Activated T-cell treated with anti-CD3 and anti-CD28 coated beads, Interleukin-2, amount 50 U/mL, for 24 hours (primary cell): ENCODE data around the gene GABRA4.

Experiments
- DNase-seq: peaks from one replicate; pipeline ENCODE4 v3.0.0-alpha.2; 2020
- H3K27ac Mint-ChIP-seq: 2 replicates; pipeline ENCODE4 v1.8.0; 2020; ENCODE audit warnings: mild to moderate bottlenecking, mixed read lengths
- H3K27me3 Mint-ChIP-seq: 2 replicates; pipeline ENCODE4 v1.8.0; 2020; ENCODE audit warnings: mixed read lengths
- H3K36me3 Mint-ChIP-seq: 2 replicates; pipeline ENCODE4 v1.8.0; 2020; ENCODE audit warnings: low read depth, mixed read lengths
- H3K4me1 Mint-ChIP-seq: 2 replicates; pipeline ENCODE4 v1.8.0; 2020; ENCODE audit warnings: low read depth, mixed read lengths
- H3K4me3 Mint-ChIP-seq: 2 replicates; pipeline ENCODE4 v1.8.0; 2020; ENCODE audit warnings: mild to moderate bottlenecking, moderate library complexity, mixed read lengths
- H3K9me3 Mint-ChIP-seq: 2 replicates; pipeline ENCODE4 v1.8.0; 2020; ENCODE audit warnings: mixed read lengths

Gene GABRA4

GRCh38 chr4:46931981-46932380, 61.4 kb downstream of the GABRA4 start:
- Mint-ChIP-seq H3K27me3 (peaks cover 10% of the 10 kb centered on the region), H3K36me3 (no peaks in the 10 kb centered on the region), H3K27ac (no peak overlapping the region), H3K9me3 (no peaks in the 10 kb centered on the region), H3K4me3 (no peak overlapping the region), H3K4me1 (no peaks in the 10 kb centered on the region)
- no peak for DNase-seq

- Mint-ChIP-seq H3K4me3 (no peak overlapping the region), H3K9me3 (no peaks in the 10 kb centered on the region), H3K36me3 (no peaks in the 10 kb centered on the region), H3K27me3 (peaks cover 10% of the 10 kb centered on the region), H3K27ac (no peak overlapping the region), H3K4me1 (no peaks in the 10 kb centered on the region)
- no peak for DNase-seq
Measured at GRCh38 chr4:46930891-46931290, 62.5 kb downstream of the GABRA4 start.

DNA sequence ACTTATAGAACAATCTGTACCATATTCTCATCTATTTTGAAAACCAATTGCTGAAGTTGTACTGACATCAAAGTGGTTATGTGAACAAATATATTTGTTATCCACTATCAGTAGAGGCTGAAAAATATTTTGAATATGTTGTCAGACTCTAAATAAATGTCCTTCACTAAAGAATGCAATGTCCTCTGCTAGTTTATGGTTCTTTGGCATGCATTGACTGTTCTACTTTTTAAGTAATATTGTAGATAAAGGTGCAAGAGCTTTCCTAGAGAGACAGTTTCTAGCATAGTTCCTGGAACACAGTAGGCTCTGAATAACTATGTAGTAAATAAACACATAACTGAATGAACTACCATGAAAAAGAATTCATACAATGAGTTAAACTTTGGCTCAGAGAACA, 66.2 kb downstream of the GABRA4 start:
- no peaks in the 10 kb centered on the region for H3K36me3 Mint-ChIP-seq
- H3K27ac Mint-ChIP-seq = no peak overlapping the region
- H3K9me3 Mint-ChIP-seq = no peaks in the 10 kb centered on the region

GRCh38 chr4:46924789-46925529, 68.4 kb downstream of the GABRA4 start:
- Mint-ChIP-seq H3K36me3 (no peaks in the 10 kb centered on the region), H3K9me3 (no peaks in the 10 kb centered on the region), H3K4me3 (no peak overlapping the region), H3K27ac (no peak overlapping the region), H3K27me3 (peaks cover 10% of the 10 kb centered on the region), H3K4me1 (no peaks in the 10 kb centered on the region)
- no peak for DNase-seq

More for the DNA sequence above, 66.2 kb downstream of the GABRA4 start:
- Mint-ChIP-seq H3K4me3 (no peak overlapping the region), H3K27me3 (peaks cover 10% of the 10 kb centered on the region), H3K4me1 (no peaks in the 10 kb centered on the region)
- DNase-seq = no peak

GRCh38 chr4:46922205-46922604, 71.2 kb downstream of the GABRA4 start:
- Mint-ChIP-seq H3K4me3 (no peak overlapping the region), H3K9me3 (no peaks in the 10 kb centered on the region), H3K4me1 (no peaks in the 10 kb centered on the region), H3K27ac (no peak overlapping the region), H3K27me3 (no peaks in the 10 kb centered on the region), H3K36me3 (no peaks in the 10 kb centered on the region)
- DNase-seq = no peak

GRCh38 chr4:46909078-46909477, 84.3 kb downstream of the GABRA4 start, which contains the start of gene COX7B2:
COX7B2 (minus strand) TSS chr4:46909245; CDS start chr4:46735192, 174,053 bp downstream.
- Mint-ChIP-seq H3K4me3 (no peak within 1 kb of the TSS), H3K9me3 (no peaks in the 10 kb centered on the region), H3K27ac (no peak within 1 kb of the TSS), H3K27me3 (no peaks in the 10 kb centered on the region), H3K36me3 (no peaks in the 10 kb centered on the region), H3K4me1 (no peaks in the 10 kb centered on the region)
- DNase-seq = no peak

GRCh38 chr4:46908148-46908547, 85.2 kb downstream of the GABRA4 start:
- H3K27ac Mint-ChIP-seq = no peak overlapping the region
- no peaks in the 10 kb centered on the region for H3K4me1 Mint-ChIP-seq
- no peak overlapping the region for H3K4me3 Mint-ChIP-seq
- DNase-seq = no peak
- no peaks in the 10 kb centered on the region for H3K27me3 Mint-ChIP-seq
- H3K9me3 Mint-ChIP-seq = no peaks in the 10 kb centered on the region
- H3K36me3 Mint-ChIP-seq = no peaks in the 10 kb centered on the region

- Mint-ChIP-seq H3K4me3 (no peak overlapping the region), H3K27me3 (no peaks in the 10 kb centered on the region), H3K4me1 (no peaks in the 10 kb centered on the region), H3K9me3 (no peaks in the 10 kb centered on the region), H3K27ac (no peak overlapping the region), H3K36me3 (no peaks in the 10 kb centered on the region)
- DNase-seq = no peak
Measured at GRCh38 chr4:46900082-46900481, 93.3 kb downstream of the GABRA4 start.

GRCh38 chr4:46894826-46895225, 98.6 kb downstream of the GABRA4 start:
- Mint-ChIP-seq H3K4me1 (no peaks in the 10 kb centered on the region), H3K27ac (no peak overlapping the region), H3K36me3 (no peaks in the 10 kb centered on the region), H3K27me3 (no peaks in the 10 kb centered on the region), H3K9me3 (no peaks in the 10 kb centered on the region), H3K4me3 (no peak overlapping the region)
- no peak for DNase-seq

- Mint-ChIP-seq H3K27ac (no peak overlapping the region), H3K36me3 (no peaks in the 10 kb centered on the region), H3K27me3 (peaks cover 3% of the 10 kb centered on the region), H3K9me3 (no peaks in the 10 kb centered on the region), H3K4me1 (no peaks in the 10 kb centered on the region), H3K4me3 (no peak overlapping the region)
- DNase-seq = no peak
Measured at GRCh38 chr4:46890056-46890455, 103.3 kb downstream of the GABRA4 start.

- no peak for DNase-seq
- no peaks in the 10 kb centered on the region for H3K36me3 Mint-ChIP-seq
- H3K9me3 Mint-ChIP-seq = no peaks in the 10 kb centered on the region
- H3K4me1 Mint-ChIP-seq = no peaks in the 10 kb centered on the region
- H3K27ac Mint-ChIP-seq = no peak overlapping the region
- H3K4me3 Mint-ChIP-seq = no peak overlapping the region
- peaks cover 3% of the 10 kb centered on the region for H3K27me3 Mint-ChIP-seq
Measured at GRCh38 chr4:46889410-46889809, 104.0 kb downstream of the GABRA4 start.

DNA sequence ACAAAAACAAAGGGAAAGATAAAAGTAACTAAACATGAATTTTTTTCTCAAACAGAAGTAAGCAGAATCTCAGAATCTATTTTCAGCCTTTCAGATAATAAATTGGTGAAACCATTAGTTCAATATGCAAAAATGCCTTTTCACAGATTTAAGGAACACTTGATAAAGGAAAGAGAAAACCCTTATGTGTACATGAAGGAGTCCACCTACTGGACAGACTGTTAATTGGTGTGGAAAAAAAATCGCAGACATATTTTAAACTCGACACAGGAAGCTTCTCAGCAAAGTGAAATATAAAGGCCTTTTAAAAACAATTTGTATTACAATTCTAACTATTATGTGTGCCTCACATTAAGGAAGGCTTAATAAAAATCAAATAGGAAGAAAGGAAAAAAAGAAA, 106.7 kb downstream of the GABRA4 start:
- Mint-ChIP-seq H3K9me3 (no peaks in the 10 kb centered on the region), H3K27ac (no peak overlapping the region), H3K4me3 (no peak overlapping the region), H3K4me1 (no peaks in the 10 kb centered on the region), H3K27me3 (peaks cover 3% of the 10 kb centered on the region), H3K36me3 (no peaks in the 10 kb centered on the region)
- DNase-seq = no peak

GRCh38 chr4:46878641-46879040, 114.7 kb downstream of the GABRA4 start:
- H3K27me3 Mint-ChIP-seq = peaks cover 2% of the 10 kb centered on the region
- no peaks in the 10 kb centered on the region for H3K4me1 Mint-ChIP-seq
- no peak overlapping the region for H3K4me3 Mint-ChIP-seq
- H3K9me3 Mint-ChIP-seq = no peaks in the 10 kb centered on the region
- no peak for DNase-seq
- H3K36me3 Mint-ChIP-seq = no peaks in the 10 kb centered on the region
- H3K27ac Mint-ChIP-seq = no peak overlapping the region

- no peak overlapping the region for H3K27ac Mint-ChIP-seq
- no peaks in the 10 kb centered on the region for H3K36me3 Mint-ChIP-seq
- peaks cover 2% of the 10 kb centered on the region for H3K27me3 Mint-ChIP-seq
- DNase-seq = no peak
- no peaks in the 10 kb centered on the region for H3K4me1 Mint-ChIP-seq
- no peaks in the 10 kb centered on the region for H3K9me3 Mint-ChIP-seq
- no peak overlapping the region for H3K4me3 Mint-ChIP-seq
Measured at GRCh38 chr4:46874811-46875210, 118.6 kb downstream of the GABRA4 start.

- Mint-ChIP-seq H3K4me3 (no peak overlapping the region), H3K4me1 (no peaks in the 10 kb centered on the region), H3K27ac (no peak overlapping the region), H3K27me3 (peaks cover 2% of the 10 kb centered on the region), H3K9me3 (no peaks in the 10 kb centered on the region), H3K36me3 (no peaks in the 10 kb centered on the region)
- DNase-seq = no peak
Measured at GRCh38 chr4:46870411-46870810, 123.0 kb downstream of the GABRA4 start.
